Measurements from ENCODE around the gene PERM1. TPM values are rescaled to one million over a fixed set of nuclear protein-coding genes. Genes with fewer than 3 reads are reported as not detected.
"Not testable (repeated sequence)": the region's sequence is repeated elsewhere in the genome, so short reads cannot be mapped to it uniquely, and the experiment has no call there.

PERM1 gene
- total RNA-seq, 2 donors from 2014 or later, result not detected

DNA sequence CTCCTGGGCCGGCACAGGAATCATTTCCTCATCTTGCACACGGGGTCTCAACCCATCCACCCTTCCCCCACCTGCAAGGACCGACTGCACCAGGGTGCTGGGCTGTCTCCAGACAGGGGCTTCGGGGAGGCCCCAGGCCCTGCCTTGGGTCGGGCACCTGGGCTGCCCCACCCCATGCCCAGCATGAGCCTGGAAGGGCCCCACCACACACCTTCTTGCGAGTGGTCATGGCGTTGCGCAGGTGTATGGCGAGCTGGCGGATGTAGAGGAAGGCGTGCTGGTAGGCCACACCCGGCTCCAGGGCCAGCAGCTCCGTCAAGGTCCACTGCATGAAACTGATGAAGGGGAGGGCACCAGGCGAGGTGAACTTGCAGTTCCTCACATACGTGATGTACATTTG is 29.7 kb downstream of the PERM1 start:
- no peak overlapping the region for H3K27ac Mint-ChIP-seq
- DNase-seq (ENCODE audit: low spot score in 2 of 2) (no peak), ATAC-seq (no peak)
- H3K9me3 Mint-ChIP-seq, result no peaks in the 10 kb centered on the region
- peaks cover 23 to 46% of the 10 kb centered on the region in 2 donors for H3K36me3 Mint-ChIP-seq

DNA sequence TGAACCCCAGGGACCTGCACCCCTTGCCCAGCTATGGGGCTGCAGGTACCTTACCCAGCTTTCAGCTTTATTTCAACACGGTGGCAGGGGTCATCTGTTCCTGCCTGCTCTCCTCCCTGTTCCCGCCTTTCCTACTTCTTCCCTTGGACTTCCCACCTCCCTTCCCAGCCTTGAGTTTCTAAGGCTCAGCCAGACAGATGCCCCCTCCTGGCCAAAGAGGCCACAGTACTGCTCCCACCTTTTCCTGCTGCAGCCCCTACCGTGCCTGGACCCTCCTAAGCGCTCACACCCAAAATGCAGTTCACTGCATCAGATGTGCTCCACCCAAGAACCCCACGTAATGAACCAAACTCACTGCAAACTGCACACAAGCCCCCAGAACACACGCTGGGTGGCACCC is 30.5 kb downstream of the PERM1 start:
- H3K27ac Mint-ChIP-seq, result peak overlapping the region in 1 of 2 donors; percentile 9
- H3K9me3 Mint-ChIP-seq, result no peaks in the 10 kb centered on the region
- ATAC-seq, result no peak
- H3K36me3 Mint-ChIP-seq, result peaks cover 23 to 41% of the 10 kb centered on the region in 2 donors
- no peak for DNase-seq (ENCODE audit: low spot score in 2 of 2)

DNA sequence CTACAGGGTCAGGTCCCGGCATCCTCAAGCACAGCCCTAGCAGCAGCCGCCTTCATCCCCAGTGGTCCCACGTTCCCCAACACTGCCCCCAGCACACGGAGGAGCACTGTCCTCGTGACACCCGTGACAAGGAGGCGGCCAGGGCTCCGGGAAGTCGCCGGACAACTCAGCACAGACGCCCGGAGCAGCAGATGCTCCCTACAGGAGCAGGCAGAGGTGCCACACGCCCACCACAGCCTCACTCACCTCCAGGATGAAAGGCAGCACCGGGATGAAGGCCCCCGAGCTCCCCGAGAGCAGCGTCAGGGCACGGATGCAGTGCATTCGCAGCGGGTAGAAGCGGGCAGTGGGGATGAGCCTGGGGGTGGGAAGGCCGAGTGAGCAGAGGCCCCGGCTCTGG is 31.0 kb downstream of the PERM1 start:
- Mint-ChIP-seq H3K9me3 (no peaks in the 10 kb centered on the region), H3K36me3 (peaks cover 23 to 39% of the 10 kb centered on the region in 2 donors), H3K27ac (no peak overlapping the region)
- ATAC-seq (no peak), DNase-seq (ENCODE audit: low spot score in 2 of 2) (no peak)

DNA sequence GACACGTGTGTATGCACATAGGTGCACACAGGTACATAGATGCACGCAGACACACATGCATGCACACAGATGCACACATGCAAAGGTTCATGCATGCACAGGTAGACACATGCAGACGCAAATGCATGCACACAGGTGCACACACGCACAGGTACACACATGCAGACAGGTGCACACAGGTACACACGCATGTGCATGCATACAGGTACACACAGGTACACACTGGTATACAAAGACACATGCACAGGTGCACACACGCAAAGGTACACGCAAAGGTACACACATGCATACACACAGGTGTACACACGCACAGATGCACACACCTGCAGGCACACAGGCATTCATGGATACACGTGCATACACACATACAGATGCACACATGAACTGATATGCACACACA is 31.6 kb downstream of the PERM1 start:
- ATAC-seq (no peak), DNase-seq (ENCODE audit: low spot score in 2 of 2) (no peak)
- Mint-ChIP-seq H3K36me3 (peaks cover 21 to 33% of the 10 kb centered on the region in 2 donors), H3K27ac (no peak overlapping the region), H3K9me3 (no peaks in the 10 kb centered on the region)

DNA sequence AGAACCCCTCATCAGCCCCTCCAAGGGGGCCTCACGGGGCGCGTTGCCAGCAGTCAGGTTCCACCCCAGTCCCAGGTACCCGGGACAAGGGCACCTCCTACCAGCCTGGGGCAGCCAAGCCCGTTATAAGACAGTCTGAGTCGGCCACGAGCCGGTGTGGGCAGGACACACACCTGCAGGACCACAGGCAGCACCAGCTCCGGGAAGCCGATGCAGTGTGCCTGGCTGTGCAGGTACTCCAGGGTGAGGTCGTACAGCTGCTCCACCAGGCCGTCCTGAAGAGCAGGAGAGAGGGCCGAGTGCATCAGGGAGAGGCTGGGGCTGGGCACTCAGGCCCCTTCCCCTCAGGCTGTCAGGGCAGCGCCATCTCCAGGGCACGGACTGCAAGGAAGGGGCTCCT is 33.9 kb downstream of the PERM1 start:
- no peaks in the 10 kb centered on the region for H3K9me3 Mint-ChIP-seq
- no peak for ATAC-seq
- DNase-seq (ENCODE audit: low spot score in 2 of 2), result no peak
- H3K36me3 Mint-ChIP-seq, result peaks cover 19 to 27% of the 10 kb centered on the region in 2 donors
- H3K27ac Mint-ChIP-seq, result no peak overlapping the region

DNA sequence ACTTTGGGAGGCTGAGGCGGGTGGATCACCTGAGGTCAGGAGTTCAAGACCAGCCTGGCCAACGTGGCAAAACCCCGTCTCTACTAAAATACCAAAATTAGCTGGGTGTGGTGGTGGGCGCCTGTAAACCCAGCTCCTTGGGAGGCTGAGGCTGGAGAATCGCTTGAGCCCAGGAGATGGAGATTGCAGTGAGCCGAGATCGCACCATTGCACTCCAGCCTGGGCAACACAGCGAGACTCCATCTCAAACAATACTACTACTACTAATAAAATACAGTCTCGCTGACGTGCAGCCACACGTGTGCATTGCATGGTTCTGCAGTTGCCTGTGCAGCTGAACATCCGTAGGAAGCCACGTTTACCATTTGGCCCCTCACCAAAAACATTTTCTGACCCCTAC is 35.1 kb downstream of the PERM1 start:
- not testable (repeated sequence) for ATAC-seq; H3K27ac Mint-ChIP-seq; DNase-seq (ENCODE audit: low spot score in 2 of 2); H3K9me3 Mint-ChIP-seq
- H3K36me3 Mint-ChIP-seq, result peaks cover 18 to 27% of the 10 kb centered on the region in 2 donors

DNA sequence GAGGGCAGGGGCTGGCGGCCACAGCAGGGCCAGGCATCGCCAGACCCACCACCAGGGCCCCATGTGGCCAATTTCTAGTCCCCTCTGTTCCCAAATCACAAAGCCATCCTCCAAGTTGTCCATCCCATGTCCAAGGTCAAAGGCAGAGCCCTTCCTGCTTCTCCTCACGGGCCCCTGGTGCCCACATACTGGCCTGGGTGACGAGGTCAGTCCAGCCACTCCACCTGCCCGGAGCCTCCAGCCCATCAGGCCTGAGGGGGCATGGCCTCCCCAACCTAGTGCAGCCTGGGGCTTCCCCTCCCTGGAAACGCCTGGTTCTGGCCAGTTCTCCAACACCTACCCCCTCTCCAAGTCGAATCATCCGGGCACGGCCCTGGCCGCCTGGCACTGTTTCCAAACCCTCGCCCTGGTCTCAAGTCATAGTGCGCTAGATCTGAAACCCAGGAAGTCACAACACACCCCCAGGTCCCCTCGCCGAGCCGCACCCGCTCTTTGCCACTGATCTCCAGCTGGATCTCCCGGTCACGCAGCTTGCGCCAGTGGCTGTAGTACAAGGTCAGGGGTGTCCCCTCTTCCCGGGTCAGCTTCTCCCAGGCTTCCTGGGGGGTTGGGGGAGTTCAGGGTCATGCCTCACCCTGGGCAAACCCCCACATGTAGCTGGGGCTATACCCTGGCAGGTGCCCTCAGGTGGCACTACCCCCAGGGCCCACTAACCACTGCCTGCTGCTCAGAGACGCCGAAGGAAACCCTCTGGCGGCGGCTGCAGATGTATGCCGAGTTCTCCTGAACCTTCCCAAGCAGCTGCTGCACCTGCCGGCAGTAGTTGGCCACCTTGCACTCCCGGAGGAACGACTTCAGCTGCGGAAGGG is 36.0 kb downstream of the PERM1 start:
- ATAC-seq, result no peak
- no peaks in the 10 kb centered on the region for H3K9me3 Mint-ChIP-seq
- peaks cover 18 to 27% of the 10 kb centered on the region in 2 donors for H3K36me3 Mint-ChIP-seq
- DNase-seq (ENCODE audit: low spot score in 2 of 2), result no peak
- no peak overlapping the region for H3K27ac Mint-ChIP-seq

DNA sequence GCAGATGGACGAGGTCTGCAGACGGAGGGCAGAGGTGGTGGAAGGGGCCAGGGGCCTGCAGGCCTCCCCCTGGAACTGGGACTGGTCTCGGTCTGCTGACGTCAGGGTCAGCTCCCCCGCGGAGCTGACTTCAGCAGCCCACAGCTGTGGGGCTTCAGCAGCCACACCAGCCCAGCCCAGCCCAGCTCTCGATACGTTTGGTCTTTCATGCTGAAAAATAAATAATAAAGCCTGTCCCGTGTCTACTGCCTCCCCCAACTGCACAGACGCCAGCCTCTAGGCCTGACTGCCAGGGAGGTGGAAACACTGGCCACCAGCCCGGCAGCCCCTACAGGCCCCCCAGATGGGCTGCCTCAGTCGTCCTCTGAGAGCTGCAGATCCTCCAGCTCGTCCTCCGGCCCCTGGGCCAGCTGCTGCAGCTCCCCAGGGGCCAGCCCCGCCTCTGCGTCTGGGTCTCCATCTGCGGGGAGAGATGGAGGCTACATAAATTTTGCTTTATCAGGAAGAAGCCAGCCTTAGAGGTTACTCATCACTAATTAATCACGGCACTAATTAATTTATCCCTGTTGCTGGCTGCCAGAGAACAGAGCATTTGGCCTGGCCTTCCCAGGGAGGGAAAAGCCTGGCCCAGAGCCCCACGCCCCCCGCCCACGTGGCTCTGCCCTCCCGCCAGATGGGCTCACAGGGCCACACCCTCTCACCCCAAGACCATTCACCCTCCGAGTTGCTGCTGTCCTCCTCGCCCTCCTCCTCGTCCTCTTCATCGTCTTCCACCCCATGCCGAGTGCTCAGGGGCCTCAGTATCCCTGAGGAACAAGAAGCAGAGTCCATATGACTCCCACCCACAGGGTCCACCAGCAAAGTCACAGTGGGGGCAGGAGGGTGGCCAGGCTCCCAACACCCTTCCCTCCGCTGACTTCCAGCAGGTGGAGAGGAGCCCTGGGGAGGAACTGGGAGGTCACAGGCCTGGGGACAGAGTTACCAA is 37.3 kb downstream of the PERM1 start:
- no peak for DNase-seq (ENCODE audit: low spot score in 2 of 2)
- ATAC-seq, result no peak

DNA sequence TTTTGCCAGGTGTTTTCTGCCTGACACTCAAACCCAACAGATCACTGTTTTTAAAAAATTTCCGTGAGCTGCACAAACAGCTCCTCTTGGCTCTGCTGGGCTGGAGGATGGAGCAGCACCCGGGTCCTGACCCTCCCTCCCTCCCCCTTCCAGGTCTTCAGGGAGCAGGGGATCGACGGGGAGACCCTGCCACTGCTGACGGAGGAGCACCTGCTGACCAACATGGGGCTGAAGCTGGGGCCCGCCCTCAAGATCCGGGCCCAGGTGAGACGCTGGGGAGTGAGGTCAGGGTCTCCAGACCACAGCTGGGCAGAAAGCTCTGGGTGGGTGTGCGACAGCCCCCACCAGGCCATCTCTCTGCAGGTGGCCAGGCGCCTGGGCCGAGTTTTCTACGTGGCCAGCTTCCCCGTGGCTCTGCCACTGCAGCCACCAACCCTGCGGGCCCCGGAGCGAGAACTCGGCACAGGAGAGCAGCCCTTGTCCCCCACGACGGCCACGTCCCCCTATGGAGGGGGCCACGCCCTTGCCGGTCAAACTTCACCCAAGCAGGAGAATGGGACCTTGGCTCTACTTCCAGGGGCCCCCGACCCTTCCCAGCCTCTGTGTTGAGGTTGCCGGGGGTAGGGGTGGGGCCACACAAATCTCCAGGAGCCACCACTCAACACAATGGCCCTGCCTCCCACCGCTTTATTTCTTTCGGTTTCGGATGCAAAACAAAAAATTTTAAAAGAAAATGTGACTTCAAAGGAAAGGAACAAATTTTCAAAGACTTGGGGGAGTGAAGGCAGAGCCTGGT is 38.1 kb downstream of the PERM1 start:
- Mint-ChIP-seq H3K27ac (no peak overlapping the region), H3K36me3 (peaks cover 0 to 10% of the 10 kb centered on the region in 2 donors), H3K9me3 (no peaks in the 10 kb centered on the region)
- ATAC-seq, result no peak
- no peak for DNase-seq (ENCODE audit: low spot score in 2 of 2)

More for the DNA sequence above, 37.3 kb downstream of the PERM1 start:
- H3K9me3 Mint-ChIP-seq, result no peaks in the 10 kb centered on the region
- H3K36me3 Mint-ChIP-seq, result peaks cover 6 to 15% of the 10 kb centered on the region in 2 donors
- no peak overlapping the region for H3K27ac Mint-ChIP-seq

DNA sequence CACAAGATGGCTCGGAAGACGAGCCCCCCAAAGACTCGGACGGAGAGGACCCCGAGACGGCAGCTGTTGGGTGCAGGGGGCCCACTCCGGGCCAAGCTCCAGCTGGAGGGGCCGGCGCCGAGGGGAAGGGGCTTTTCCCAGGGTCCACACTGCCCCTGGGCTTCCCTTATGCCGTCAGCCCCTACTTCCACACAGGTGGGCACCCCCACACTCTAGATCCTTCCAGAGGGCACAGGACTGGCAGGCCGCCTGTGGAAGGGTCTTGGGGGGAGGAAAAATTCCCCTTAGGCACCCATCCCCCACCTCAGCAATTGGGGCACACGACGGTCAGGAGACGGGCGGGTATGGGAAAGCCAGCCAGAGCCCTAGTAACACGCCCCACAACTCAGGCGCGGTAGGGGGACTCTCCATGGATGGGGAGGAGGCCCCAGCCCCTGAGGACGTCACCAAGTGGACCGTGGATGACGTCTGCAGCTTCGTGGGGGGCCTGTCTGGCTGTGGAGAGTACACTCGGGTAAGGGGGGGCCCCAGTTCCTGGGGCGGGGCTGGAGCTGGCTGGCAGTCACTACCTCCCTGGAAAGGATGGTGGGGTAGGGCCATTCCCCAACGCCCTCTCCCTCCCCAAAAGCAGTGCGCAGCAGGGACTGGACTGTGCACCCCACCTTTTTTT is 38.9 kb downstream of the PERM1 start:
- H3K36me3 Mint-ChIP-seq, result peaks cover 0 to 10% of the 10 kb centered on the region in 2 donors
- no peaks in the 10 kb centered on the region for H3K9me3 Mint-ChIP-seq
- DNase-seq (ENCODE audit: low spot score in 2 of 2) (no peak), ATAC-seq (no peak)
- no peak overlapping the region for H3K27ac Mint-ChIP-seq

DNA sequence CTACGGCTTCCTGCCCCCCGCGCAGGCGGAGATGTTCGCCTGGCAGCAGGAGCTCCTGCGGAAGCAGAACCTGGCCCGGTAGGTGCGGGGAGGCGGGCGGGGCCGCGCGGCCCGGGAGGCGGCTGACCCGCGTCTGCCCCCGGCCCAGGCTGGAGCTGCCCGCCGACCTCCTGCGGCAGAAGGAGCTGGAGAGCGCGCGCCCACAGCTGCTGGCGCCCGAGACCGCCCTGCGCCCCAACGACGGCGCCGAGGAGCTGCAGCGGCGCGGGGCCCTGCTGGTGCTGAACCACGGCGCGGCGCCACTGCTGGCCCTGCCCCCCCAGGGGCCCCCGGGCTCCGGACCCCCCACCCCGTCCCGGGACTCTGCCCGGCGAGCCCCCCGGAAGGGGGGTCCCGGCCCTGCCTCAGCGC is 39.5 kb downstream of the PERM1 start:
- ATAC-seq (no peak), DNase-seq (ENCODE audit: low spot score in 2 of 2) (no peak)

DNA sequence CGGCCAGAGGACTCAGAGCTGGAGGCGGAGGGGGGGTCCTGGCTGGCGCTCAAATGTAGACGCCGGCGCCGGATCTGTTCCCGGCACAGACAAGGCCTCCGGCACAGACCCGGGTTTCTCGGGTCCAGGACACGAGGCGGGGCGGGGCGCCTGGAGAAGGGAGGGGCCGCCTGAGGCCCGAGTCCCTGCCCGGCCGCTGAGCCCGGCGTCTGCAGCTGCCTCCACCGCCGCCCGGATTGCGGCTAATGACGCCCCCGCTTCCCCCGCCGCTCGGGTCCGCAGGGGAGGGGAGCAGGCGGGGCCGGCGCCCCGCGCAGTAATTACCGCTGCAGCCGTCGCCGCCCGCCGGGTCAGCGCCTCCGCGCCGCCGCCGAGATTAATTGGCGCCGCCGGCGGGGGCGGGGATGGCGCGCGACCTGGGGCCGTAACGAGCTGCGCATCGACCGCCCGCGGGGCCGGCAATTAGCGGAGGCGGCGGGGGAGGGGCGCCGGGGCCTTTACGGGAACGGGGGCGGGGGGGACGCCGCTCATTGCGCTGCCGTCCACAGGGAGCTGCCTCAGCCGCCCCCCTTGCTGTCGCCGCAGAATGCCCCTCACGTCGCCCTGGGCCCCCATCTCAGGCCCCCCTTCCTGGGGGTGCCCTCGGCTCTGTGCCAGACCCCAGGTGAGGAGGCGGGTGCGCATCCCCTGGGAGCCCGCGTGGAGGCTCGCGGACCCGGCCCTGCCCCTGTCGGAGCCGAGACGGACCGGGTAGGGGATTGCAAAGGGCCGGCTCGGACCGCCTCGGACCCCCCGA is 40.1 kb downstream of the PERM1 start:
- ATAC-seq (peak; percentile 28), DNase-seq (ENCODE audit: low spot score in 2 of 2) (no peak)
- H3K9me3 Mint-ChIP-seq, result no peaks in the 10 kb centered on the region
- peaks cover 0 to 10% of the 10 kb centered on the region in 2 donors for H3K36me3 Mint-ChIP-seq
- H3K27ac Mint-ChIP-seq, result no peak overlapping the region

More for the DNA sequence above, 39.5 kb downstream of the PERM1 start:
- Mint-ChIP-seq H3K27ac (no peak overlapping the region), H3K9me3 (no peaks in the 10 kb centered on the region), H3K36me3 (peaks cover 0 to 10% of the 10 kb centered on the region in 2 donors)

DNA sequence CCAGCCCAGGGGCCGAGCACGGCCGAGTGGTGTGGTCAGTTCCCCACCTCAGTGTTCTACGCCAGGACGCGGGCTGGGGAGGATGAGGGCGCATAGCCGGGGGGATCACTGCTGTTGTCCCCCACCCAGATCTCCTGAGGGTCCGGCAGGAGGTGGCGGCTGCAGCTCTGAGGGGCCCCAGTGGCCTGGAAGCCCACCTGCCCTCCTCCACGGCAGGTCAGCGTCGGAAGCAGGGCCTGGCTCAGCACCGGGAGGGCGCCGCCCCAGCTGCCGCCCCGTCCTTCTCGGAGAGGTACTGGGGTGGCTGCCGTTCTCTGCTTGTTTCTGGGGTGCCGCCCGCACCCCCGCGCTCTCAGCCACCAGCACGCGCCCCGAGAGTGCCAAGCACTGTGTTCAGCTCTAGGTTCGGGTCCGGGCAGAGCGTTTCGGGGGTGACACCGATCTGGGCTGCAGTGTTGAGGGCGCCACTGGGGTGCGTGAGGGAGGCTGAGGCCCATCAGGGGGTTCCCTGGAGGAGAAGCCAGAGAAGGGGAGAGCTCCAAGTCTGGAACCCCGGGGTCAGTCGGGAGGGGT is 40.8 kb downstream of the PERM1 start:
- no peak overlapping the region for H3K27ac Mint-ChIP-seq
- ATAC-seq (peak in 1 of 2 donors; percentile 12), DNase-seq (ENCODE audit: low spot score in 2 of 2) (no peak)
- peaks cover 0 to 10% of the 10 kb centered on the region in 2 donors for H3K36me3 Mint-ChIP-seq
- no peaks in the 10 kb centered on the region for H3K9me3 Mint-ChIP-seq

DNA sequence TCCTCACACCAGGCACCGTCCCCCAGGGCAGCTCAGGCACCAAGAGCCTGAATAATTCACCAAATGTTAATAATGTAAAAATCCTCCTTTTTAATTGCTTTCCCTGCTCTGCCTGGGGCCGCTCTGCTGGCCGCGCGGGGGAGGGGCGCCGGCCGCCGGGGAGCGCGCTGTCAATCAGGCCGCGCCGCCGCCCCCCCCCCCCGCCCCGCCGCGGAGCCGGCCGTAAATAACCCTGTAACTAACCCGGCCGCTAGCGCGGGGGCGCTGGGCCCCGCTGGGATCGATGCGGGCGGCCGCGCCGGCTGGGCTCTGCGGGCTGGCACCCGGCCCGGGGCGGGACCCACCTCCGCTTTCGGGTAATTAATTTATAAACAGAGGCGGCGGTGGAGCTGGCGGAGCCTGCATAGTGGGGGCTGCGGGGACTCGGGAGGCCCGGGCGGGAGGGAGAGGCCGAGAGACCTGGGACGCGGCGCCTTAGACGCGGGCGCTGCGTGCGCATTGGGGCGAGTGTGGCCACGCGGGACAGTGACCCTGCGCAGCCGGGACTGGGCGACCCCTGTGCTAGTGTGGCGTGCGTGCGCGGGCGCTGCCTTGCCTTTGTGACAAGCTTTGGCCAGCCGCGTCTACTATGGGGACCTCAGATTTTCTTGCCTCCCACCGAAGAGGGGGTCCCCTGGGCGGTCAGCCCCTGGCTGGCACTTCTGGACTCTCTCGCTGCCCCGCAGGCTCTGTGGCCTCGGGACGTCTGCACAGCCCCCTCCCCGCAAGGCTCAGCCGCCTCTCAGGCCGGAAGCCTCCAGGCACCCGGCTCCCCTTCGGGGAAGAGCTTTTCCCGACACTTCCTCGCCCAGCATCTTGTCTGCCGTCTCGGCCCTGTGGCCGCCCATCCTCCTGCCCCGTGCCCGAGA is 41.5 kb downstream of the PERM1 start:
- Mint-ChIP-seq H3K36me3 (peaks cover 0 to 10% of the 10 kb centered on the region in 2 donors), H3K9me3 (no peaks in the 10 kb centered on the region), H3K27ac (no peak overlapping the region)
- no peak for DNase-seq (ENCODE audit: low spot score in 2 of 2)
- peak; percentile 6 to 19 for ATAC-seq
